K562 (cell line): Measurements from ENCODE around the gene BCAP31.

Source experiments
- CCNT2 ChIP-seq: IDR thresholded peaks from 2 replicates; pipeline ENCODE4 v1.6.1; 2011; ENCODE audit warnings: borderline replicate concordance, low read depth, mild to moderate bottlenecking, moderate library complexity, mixed read lengths, low read length; ENCODE audit not compliant: insufficient read length; ENCODE audit errors: extremely low read depth
- CTCF ChIP-seq, 3 experiments: IDR thresholded peaks in 2 of 3; conservative IDR thresholded peaks in 1 of 3; 2 replicates each; pipeline ENCODE4 v1.5.1; 2011 to 2012; ENCODE audit warnings: low read length in 3 of 3, mild to moderate bottlenecking in 3 of 3, control low read depth in 2 of 3, improper control_type of control experiment in 1 of 3, inconsistent platforms in 1 of 3, low read depth in 1 of 3, mixed read lengths in 1 of 3, moderate library complexity in 1 of 3; ENCODE audit not compliant: insufficient read depth in 2 of 3
- EP400 ChIP-seq: fragments of 450-650 bp; IDR thresholded peaks from 2 replicates; pipeline ENCODE4 v1.6.1; 2017; ENCODE audit warnings: antibody characterized with exemption, mild to moderate bottlenecking, moderate library complexity
- GATAD2A ChIP-seq: fragments of 450-650 bp; IDR thresholded peaks from 2 replicates; pipeline ENCODE4 v1.6.1; 2017
- HDGF ChIP-seq: fragments of 450-650 bp; IDR thresholded peaks from 2 replicates; pipeline ENCODE4 v1.6.1; 2016
- POLR2AphosphoS5 ChIP-seq: IDR thresholded peaks from 2 replicates; pipeline ENCODE4 v1.6.1; 2011; ENCODE audit warnings: mild to moderate bottlenecking, low read depth, low read length, moderate library complexity; ENCODE audit not compliant: control insufficient read depth, insufficient read depth
- PREB ChIP-seq: sonication (generic); formaldehyde crosslinking; IDR thresholded peaks from 2 replicates; pipeline ENCODE4 v1.8.1; 2023; ENCODE audit warnings: mild to moderate bottlenecking, missing genetic modification reagents
- SMAD4 ChIP-seq: fragments of 250-450 bp; sonication (Bioruptor Pico); conservative IDR thresholded peaks from 2 replicates; pipeline ENCODE4 v1.8.0; 2021; ENCODE audit warnings: inconsistent platforms, mild to moderate bottlenecking, moderate library complexity
- SRSF9 ChIP-seq: fragments of 200-400 bp; formaldehyde crosslinking; IDR thresholded peaks from 2 replicates; pipeline ENCODE4 v1.6.1; 2017; ENCODE audit warnings: low read depth, low read length, borderline replicate concordance

- no peak for TF ChIP-seq SMAD4 (CRISPR knock-in tag)
- no peak for TF ChIP-seq EP400
- TF ChIP-seq CCNT2 = peak; percentile 18
- TF ChIP-seq CTCF (IDR thresholded peaks at IDR 0.05 in 2 of 3, conservative IDR thresholded peaks at IDR 0.05 in 1 of 3; ENCODE audit: insufficient read depth in 2 of 3, low read depth in 1 of 3, low read length in 3 of 3) = no peak
- TF ChIP-seq POLR2AphosphoS5 = no peak
- TF ChIP-seq GATAD2A = no peak
- no peak for TF ChIP-seq HDGF
- no peak for TF ChIP-seq PREB
- no peak for TF ChIP-seq SRSF9
Measured at GRCh38 chrX:153693216-153694086, 30.7 kb downstream of the BCAP31 start.
